ENCODE data around the gene LFNG. TPM values are rescaled to one million over a fixed set of nuclear protein-coding genes. Genes with fewer than 3 reads are reported as not detected.
A peak's percentile ranks its signal among the peaks of the same experiment; 100 is the strongest.

Gene LFNG
- total and polyA plus RNA-seq, 10 donors: 21.2 to 47.4 (median 34.0) TPM

GRCh38 chr7:2540641-2541051 is 21.1 kb downstream of the LFNG start:
- H3K27ac ChIP-seq: no peak overlapping the region
- intact Hi-C loops (cut with DNase I; ENCODE audit: low total_unique reads): no loop called here
- no peaks in the 10 kb centered on the region for H3K27me3 ChIP-seq (replicated peaks in 1 of 7)
- no peak for TF ChIP-seq POLR2A (IDR thresholded peaks at IDR 0.05)
- no peak for TF ChIP-seq POLR2AphosphoS5 (IDR thresholded peaks at IDR 0.05)
- no peak for TF ChIP-seq CTCF (IDR thresholded peaks at IDR 0.05 in 8 of 11, conservative IDR thresholded peaks at IDR 0.05 in 3 of 11)
- 90 to 97% (median 92%) methylated on average over 15 to 19 of the region's 19 CpGs for WGBS, 5 donors
- peaks cover 0 to 87% (median 67%) of the 10 kb centered on the region in 6 donors for H3K36me3 ChIP-seq
- H3K4me3 ChIP-seq: no peak overlapping the region
- DNase-seq: no peak
- H3K4me1 ChIP-seq: peaks cover 0 to 20% (median 10%) of the 10 kb centered on the region in 6 donors
- no peaks in the 10 kb centered on the region for H3K9me3 ChIP-seq

GRCh38 chr7:2541291-2542010 is 21.9 kb downstream of the LFNG start:
- Histone ChIP-seq H3K4me1 (peaks cover 0 to 20% (median 10%) of the 10 kb centered on the region in 6 donors), H3K27me3 (replicated peaks in 1 of 7) (no peaks in the 10 kb centered on the region), H3K36me3 (peaks cover 0 to 95% (median 75%) of the 10 kb centered on the region in 6 donors), H3K4me3 (no peak overlapping the region), H3K27ac (no peak overlapping the region), H3K9me3 (no peaks in the 10 kb centered on the region)
- TF ChIP-seq POLR2A (IDR thresholded peaks at IDR 0.05) (no peak), POLR2AphosphoS5 (IDR thresholded peaks at IDR 0.05) (peak; percentile 6 to 64 (median 19)), CTCF (IDR thresholded peaks at IDR 0.05 in 8 of 11, conservative IDR thresholded peaks at IDR 0.05 in 3 of 11) (no peak)
- no peak for DNase-seq
- 93 to 96% (median 95%) methylated on average over 31 to 40 of the region's 40 CpGs for WGBS, 5 donors
- intact Hi-C loops (cut with DNase I; ENCODE audit: low total_unique reads): no loop called here

GRCh38 chr7:2542011-2542915 is 22.7 kb downstream of the LFNG start:
- no peak for TF ChIP-seq CTCF (IDR thresholded peaks at IDR 0.05 in 8 of 11, conservative IDR thresholded peaks at IDR 0.05 in 3 of 11)
- peak in 1 of 3 donors; percentile 15 for TF ChIP-seq POLR2AphosphoS5 (IDR thresholded peaks at IDR 0.05)
- TF ChIP-seq POLR2A (IDR thresholded peaks at IDR 0.05): no peak
- no peaks in the 10 kb centered on the region for H3K9me3 ChIP-seq
- H3K4me1 ChIP-seq: peaks cover 0 to 20% (median 10%) of the 10 kb centered on the region in 6 donors
- H3K27ac ChIP-seq: no peak overlapping the region
- intact Hi-C loops (cut with DNase I; ENCODE audit: low total_unique reads): no loop called here
- WGBS, 5 donors: 87 to 94% (median 92%) methylated on average over 13 to 25 of the region's 25 CpGs
- H3K27me3 ChIP-seq (replicated peaks in 1 of 7): no peaks in the 10 kb centered on the region
- no peak overlapping the region for H3K4me3 ChIP-seq
- H3K36me3 ChIP-seq: peaks cover 0 to 100% (median 83%) of the 10 kb centered on the region in 6 donors
- DNase-seq: no peak

Data from spleen (tissue), 11 donors.